BLaER1 treated with 17β-estradiol and CSF1 and Interleukin-3, amounts not matched to agents 10 nM and 100 nM (cell line): Measurements from ENCODE around the gene PAN3.

ENCODE experiments used
- H3K27ac ChIP-seq, 11 experiments: shearing (Covaris generic); formaldehyde crosslinking; 2 replicates each; pipeline ENCODE4 v1.8.1; 2022
- H3K27me3 ChIP-seq, 11 experiments: shearing (Covaris generic); formaldehyde crosslinking; 2 replicates each; pipeline ENCODE4 v1.8.1; 2022
- H3K36me3 ChIP-seq, 11 experiments: shearing (Covaris generic); formaldehyde crosslinking; 2 replicates each; pipeline ENCODE4 v1.8.1; 2022
- H3K4me1 ChIP-seq, 10 experiments: shearing (Covaris generic); formaldehyde crosslinking; 2 replicates each; pipeline ENCODE4 v1.8.1; 2022
- H3K4me2 ChIP-seq, 11 experiments: shearing (Covaris generic); formaldehyde crosslinking; 2 replicates each; pipeline ENCODE4 v1.8.1; 2022
- H3K4me3 ChIP-seq, 10 experiments: shearing (Covaris generic); formaldehyde crosslinking; 2 replicates each; pipeline ENCODE4 v1.8.1; 2022
- H3K9ac ChIP-seq, 11 experiments: shearing (Covaris generic); formaldehyde crosslinking; 2 replicates each; pipeline ENCODE4 v1.8.1; 2022
- H3K9me3 ChIP-seq, 11 experiments: shearing (Covaris generic); formaldehyde crosslinking; replicated peaks in 1 of 11; 2 replicates each; pipeline ENCODE4 v1.8.1; 2022
- H4K20me1 ChIP-seq, 11 experiments: shearing (Covaris generic); formaldehyde crosslinking; 2 replicates each; pipeline ENCODE4 v1.8.1; 2022
- Cebpa-rat ChIP-seq, 11 experiments: shearing (Covaris generic); IDR thresholded peaks; 2 replicates each; pipeline ENCODE4 v1.8.1; 2022

PAN3 gene

GRCh38 chr13:28306325-28306724 lies 168.0 kb downstream of the PAN3 start:
- no peaks in the 10 kb centered on the region for H3K27me3 ChIP-seq
- H3K4me2 ChIP-seq = peak overlapping the region; percentile 1 to 74 (median 60); a peak in 19 of 22 replicates

GRCh38 chr13:28313579-28313978 lies 175.2 kb downstream of the PAN3 start:
- Histone ChIP-seq H3K4me2 (no peak overlapping the region), H4K20me1 (peaks cover 0 to 6% (median 0%) of the 10 kb centered on the region in 11 experiments; a peak in 2 of 22 replicates), H3K4me3 (no peak overlapping the region), H3K36me3 (peaks cover 0 to 54% (median 31%) of the 10 kb centered on the region in 11 experiments; a peak in 17 of 22 replicates), H3K27ac (no peak overlapping the region), H3K4me1 (peaks cover 19 to 36% (median 31%) of the 10 kb centered on the region in 10 experiments), H3K9ac (no peak overlapping the region), H3K27me3 (no peaks in the 10 kb centered on the region), H3K9me3 (no peaks in the 10 kb centered on the region)
- no peak for TF ChIP-seq Cebpa-rat (IDR thresholded peaks at IDR 0.05)

More at GRCh38 chr13:28306325-28306724, 168.0 kb downstream of the PAN3 start:
- Histone ChIP-seq H3K9me3 (peaks cover 0 to 18% (median 0%) of the 10 kb centered on the region in 11 experiments; a peak in 2 of 22 replicates), H3K9ac (no peak overlapping the region), H3K4me3 (no peak overlapping the region), H3K36me3 (peaks cover 0 to 78% (median 47%) of the 10 kb centered on the region in 11 experiments; a peak in 21 of 22 replicates), H3K4me1 (peaks cover 10 to 41% (median 25%) of the 10 kb centered on the region in 10 experiments; a peak in 17 of 20 replicates), H4K20me1 (no peaks in the 10 kb centered on the region), H3K27ac (no peak overlapping the region)
- TF ChIP-seq Cebpa-rat (IDR thresholded peaks at IDR 0.05) = no peak

- Histone ChIP-seq H3K27ac (no peak overlapping the region), H3K27me3 (no peaks in the 10 kb centered on the region), H3K4me3 (no peak overlapping the region), H3K4me2 (peak overlapping the region in 1 of 11 experiments; percentile 16; a peak in 1 of 22 replicates), H3K4me1 (peaks cover 19 to 40% (median 34%) of the 10 kb centered on the region in 10 experiments), H4K20me1 (peaks cover 0 to 6% (median 0%) of the 10 kb centered on the region in 11 experiments; a peak in 2 of 22 replicates), H3K36me3 (peaks cover 0 to 51% (median 25%) of the 10 kb centered on the region in 11 experiments; a peak in 18 of 22 replicates), H3K9me3 (no peaks in the 10 kb centered on the region), H3K9ac (no peak overlapping the region)
- TF ChIP-seq Cebpa-rat (IDR thresholded peaks at IDR 0.05) = no peak
Measured at GRCh38 chr13:28314879-28315278, 176.5 kb downstream of the PAN3 start.

- H3K36me3 ChIP-seq = peaks cover 6 to 60% (median 32%) of the 10 kb centered on the region in 11 experiments; a peak in 20 of 22 replicates
- H4K20me1 ChIP-seq = peaks cover 0 to 6% (median 0%) of the 10 kb centered on the region in 11 experiments; a peak in 2 of 22 replicates
- no peaks in the 10 kb centered on the region for H3K27me3 ChIP-seq
- TF ChIP-seq Cebpa-rat (IDR thresholded peaks at IDR 0.05) = no peak
- peaks cover 19 to 43% (median 35%) of the 10 kb centered on the region in 10 experiments for H3K4me1 ChIP-seq
- no peaks in the 10 kb centered on the region for H3K9me3 ChIP-seq
- no peak overlapping the region for H3K4me3 ChIP-seq
- H3K27ac ChIP-seq = peak overlapping the region in 3 of 11 experiments; percentile 19 to 38 (median 25); a peak in 3 of 22 replicates
- H3K4me2 ChIP-seq = peak overlapping the region; percentile 48 to 79 (median 64)
- H3K9ac ChIP-seq = peak overlapping the region in 2 of 11 experiments; percentile 2 to 12; a peak in 2 of 22 replicates
Measured at GRCh38 chr13:28316129-28316528, 177.8 kb downstream of the PAN3 start.

GRCh38 chr13:28316836-28317235 lies 178.5 kb downstream of the PAN3 start:
- Histone ChIP-seq H3K4me3 (no peak overlapping the region), H4K20me1 (peaks cover 0 to 6% (median 0%) of the 10 kb centered on the region in 11 experiments; a peak in 2 of 22 replicates), H3K9ac (no peak overlapping the region; a peak in 1 of 22 replicates), H3K4me2 (peak overlapping the region; percentile 48 to 79 (median 64)), H3K4me1 (peaks cover 19 to 50% (median 41%) of the 10 kb centered on the region in 10 experiments), H3K9me3 (no peaks in the 10 kb centered on the region), H3K27me3 (no peaks in the 10 kb centered on the region), H3K36me3 (peaks cover 6 to 60% (median 31%) of the 10 kb centered on the region in 11 experiments; a peak in 20 of 22 replicates), H3K27ac (no peak overlapping the region)
- no peak for TF ChIP-seq Cebpa-rat (IDR thresholded peaks at IDR 0.05)

- Histone ChIP-seq H3K36me3 (peaks cover 6 to 50% (median 20%) of the 10 kb centered on the region in 11 experiments; a peak in 20 of 22 replicates), H4K20me1 (peaks cover 0 to 6% (median 0%) of the 10 kb centered on the region in 11 experiments; a peak in 2 of 22 replicates), H3K4me3 (no peak overlapping the region), H3K27me3 (no peaks in the 10 kb centered on the region), H3K4me1 (peaks cover 19 to 65% (median 45%) of the 10 kb centered on the region in 10 experiments), H3K27ac (no peak overlapping the region), H3K9me3 (no peaks in the 10 kb centered on the region), H3K9ac (0 out of 22 replicates have a peak overlapping the region, but pooled peaks of 1 of the 11 experiments have one; percentile 6), H3K4me2 (peak overlapping the region in 7 of 11 experiments; percentile 39 to 76 (median 62); a peak in 15 of 22 replicates)
- no peak for TF ChIP-seq Cebpa-rat (IDR thresholded peaks at IDR 0.05)
Measured at GRCh38 chr13:28318496-28318895, 180.2 kb downstream of the PAN3 start.

DNA sequence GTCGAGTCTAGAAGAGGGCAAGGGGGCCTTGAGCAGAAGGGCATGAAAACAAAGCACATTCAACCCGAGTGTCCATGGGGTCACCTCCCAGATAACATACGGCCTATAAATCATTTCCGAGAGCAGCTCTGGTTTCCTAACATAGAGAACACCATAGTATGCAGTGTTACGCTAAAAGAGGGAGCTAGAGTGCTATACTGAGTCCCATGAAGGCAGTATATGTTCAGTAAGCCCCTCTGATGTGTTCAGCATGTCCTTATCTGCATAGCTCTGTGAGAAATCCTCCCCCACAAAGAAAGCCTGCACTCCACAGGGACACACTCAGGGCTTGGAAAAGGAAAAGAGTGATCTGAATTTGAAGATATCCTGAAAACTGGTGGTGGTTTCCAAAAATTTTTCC lies 181.2 kb downstream of the PAN3 start:
- no peak overlapping the region for H3K4me3 ChIP-seq
- H3K27me3 ChIP-seq = no peaks in the 10 kb centered on the region
- peaks cover 23 to 75% (median 52%) of the 10 kb centered on the region in 10 experiments for H3K4me1 ChIP-seq
- TF ChIP-seq Cebpa-rat (IDR thresholded peaks at IDR 0.05) = no peak
- no peak overlapping the region for H3K27ac ChIP-seq
- H3K9me3 ChIP-seq = no peaks in the 10 kb centered on the region
- no peak overlapping the region for H3K9ac ChIP-seq
- peaks cover 6 to 40% (median 15%) of the 10 kb centered on the region in 11 experiments; a peak in 20 of 22 replicates for H3K36me3 ChIP-seq
- H3K4me2 ChIP-seq = no peak overlapping the region
- H4K20me1 ChIP-seq = peaks cover 0 to 6% (median 0%) of the 10 kb centered on the region in 11 experiments; a peak in 2 of 22 replicates

- Histone ChIP-seq H4K20me1 (peaks cover 0 to 6% (median 0%) of the 10 kb centered on the region in 11 experiments; a peak in 2 of 22 replicates), H3K9me3 (no peaks in the 10 kb centered on the region), H3K4me3 (no peak overlapping the region), H3K4me2 (no peak overlapping the region), H3K27me3 (no peaks in the 10 kb centered on the region), H3K4me1 (peaks cover 27 to 82% (median 59%) of the 10 kb centered on the region in 10 experiments), H3K9ac (no peak overlapping the region), H3K27ac (no peak overlapping the region), H3K36me3 (peaks cover 6 to 33% (median 15%) of the 10 kb centered on the region in 11 experiments; a peak in 19 of 22 replicates)
- no peak for TF ChIP-seq Cebpa-rat (IDR thresholded peaks at IDR 0.05)
Measured at GRCh38 chr13:28320209-28320608, 181.9 kb downstream of the PAN3 start.

- H3K4me1 ChIP-seq = peaks cover 23 to 84% (median 62%) of the 10 kb centered on the region in 10 experiments
- H3K27ac ChIP-seq = no peak overlapping the region
- no peak for TF ChIP-seq Cebpa-rat (IDR thresholded peaks at IDR 0.05)
- peak overlapping the region in 6 of 11 experiments; percentile 18 to 42 (median 30); a peak in 9 of 22 replicates for H3K4me2 ChIP-seq
- H3K9ac ChIP-seq = no peak overlapping the region
- H3K9me3 ChIP-seq = no peaks in the 10 kb centered on the region
- peaks cover 0 to 6% (median 0%) of the 10 kb centered on the region in 11 experiments; a peak in 2 of 22 replicates for H4K20me1 ChIP-seq
- no peaks in the 10 kb centered on the region for H3K27me3 ChIP-seq
- peaks cover 6 to 30% (median 13%) of the 10 kb centered on the region in 11 experiments; a peak in 18 of 22 replicates for H3K36me3 ChIP-seq
- H3K4me3 ChIP-seq = no peak overlapping the region
Measured at GRCh38 chr13:28320884-28321574, 182.7 kb downstream of the PAN3 start.
